Activated CD4-positive, alpha-beta T cell treated with anti-CD3 and anti-CD28 coated beads for 48 hours (primary cell): ENCODE measurements around the gene MTAP.
"Not testable (repeated sequence)": the region's sequence is repeated elsewhere in the genome, so short reads cannot be mapped to it uniquely, and the experiment has no call there.

Experiments used
- DNase-seq: peaks from one replicate; pipeline ENCODE4 v3.0.0-alpha.2; 2020

Gene MTAP

DNA sequence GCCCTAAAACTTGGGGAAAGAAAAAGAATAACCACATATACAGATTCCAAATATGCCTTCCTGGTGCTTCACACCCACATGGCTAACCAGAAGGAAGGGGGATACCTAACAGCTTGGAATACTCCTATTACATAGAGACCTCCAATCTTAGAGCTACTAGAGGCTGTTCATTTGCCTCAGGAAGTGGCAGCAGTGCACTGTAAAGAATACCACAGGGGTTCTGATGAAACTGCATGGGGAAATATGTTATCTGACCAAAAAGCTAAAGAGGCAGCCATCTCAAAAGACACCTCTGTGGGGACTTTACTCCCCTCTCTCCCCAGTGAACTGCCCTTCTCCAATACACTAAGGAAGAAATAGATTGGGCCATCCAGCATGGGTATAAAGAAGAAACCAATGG lies 125.3 kb downstream of the MTAP start:
- no peak for DNase-seq

DNA sequence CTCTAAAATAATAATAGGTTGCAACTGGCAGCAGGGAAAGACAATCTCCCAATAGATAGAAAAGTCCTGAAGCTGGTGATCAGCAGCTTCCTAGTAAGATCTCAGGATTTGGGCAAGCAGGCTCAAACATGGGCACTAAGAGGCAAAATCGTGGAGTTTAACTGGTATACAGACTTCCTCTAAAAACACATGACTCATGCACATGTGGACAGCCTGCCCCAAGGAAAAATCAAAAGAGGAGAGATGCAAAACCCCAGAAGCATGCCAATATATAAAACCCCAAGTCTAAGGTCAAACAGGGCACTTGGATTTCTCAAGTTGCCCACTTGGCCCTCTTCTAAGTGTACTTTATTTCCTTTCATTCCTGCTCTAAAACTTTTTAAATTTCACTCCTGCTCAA lies 129.0 kb downstream of the MTAP start:
- DNase-seq = no peak

DNA sequence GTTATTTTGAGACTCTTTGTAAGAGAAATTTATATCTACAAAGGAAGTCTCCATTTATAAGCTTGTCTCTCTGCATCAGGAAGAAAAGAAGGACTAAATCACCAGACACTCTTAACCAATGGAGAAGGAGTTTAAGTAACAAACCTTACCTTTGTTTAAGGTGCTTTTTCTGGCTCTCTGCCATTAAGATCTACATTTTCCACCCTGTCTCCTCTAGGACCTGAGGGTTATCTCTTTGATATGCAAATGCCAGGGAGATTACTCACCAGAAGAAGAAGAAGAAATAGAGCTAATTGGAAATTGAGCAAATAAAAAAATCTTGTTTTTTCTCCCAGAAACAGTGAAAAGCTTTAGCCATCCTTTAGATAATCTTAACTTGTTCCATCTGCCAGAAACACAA lies 130.8 kb downstream of the MTAP start:
- no peak for DNase-seq

DNA sequence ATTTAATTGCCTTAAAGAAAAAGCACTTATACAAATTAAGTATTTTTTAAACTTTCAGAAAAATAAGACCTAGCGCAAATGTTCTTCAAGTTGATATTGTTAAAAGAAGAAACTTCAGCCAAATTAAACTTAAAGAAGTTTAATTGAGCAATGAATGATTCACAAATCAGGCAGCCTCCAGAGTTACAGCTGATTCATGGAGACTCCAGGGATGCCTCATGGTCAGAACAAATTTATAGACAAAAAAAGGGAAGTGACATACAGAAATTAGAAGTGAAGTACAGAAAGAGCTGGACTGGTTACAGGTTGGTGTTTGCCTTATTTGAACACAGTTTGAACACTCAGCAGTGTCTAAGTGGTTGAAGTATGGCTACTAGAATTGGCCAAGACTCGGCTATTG lies 131.4 kb downstream of the MTAP start:
- no peak for DNase-seq

DNA sequence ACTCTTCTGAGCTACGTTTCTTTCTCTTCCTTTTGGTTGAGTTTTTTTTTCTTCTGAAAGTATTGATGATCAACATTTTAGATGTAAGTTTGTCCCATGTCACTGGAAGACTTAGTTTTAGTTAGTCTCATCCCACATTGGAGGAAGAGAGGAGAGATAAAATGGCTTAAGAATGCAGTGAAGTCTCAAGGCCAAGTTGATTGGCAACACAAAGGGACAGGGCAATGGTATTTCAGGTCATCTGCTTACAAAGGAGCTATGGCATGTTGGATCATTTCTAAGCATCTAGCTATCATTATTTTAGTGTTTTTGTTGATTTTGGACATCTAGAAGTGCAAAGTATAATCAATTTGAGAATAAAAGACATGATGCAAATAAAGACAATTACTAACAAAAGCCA lies 133.2 kb downstream of the MTAP start:
- no peak for DNase-seq

DNA sequence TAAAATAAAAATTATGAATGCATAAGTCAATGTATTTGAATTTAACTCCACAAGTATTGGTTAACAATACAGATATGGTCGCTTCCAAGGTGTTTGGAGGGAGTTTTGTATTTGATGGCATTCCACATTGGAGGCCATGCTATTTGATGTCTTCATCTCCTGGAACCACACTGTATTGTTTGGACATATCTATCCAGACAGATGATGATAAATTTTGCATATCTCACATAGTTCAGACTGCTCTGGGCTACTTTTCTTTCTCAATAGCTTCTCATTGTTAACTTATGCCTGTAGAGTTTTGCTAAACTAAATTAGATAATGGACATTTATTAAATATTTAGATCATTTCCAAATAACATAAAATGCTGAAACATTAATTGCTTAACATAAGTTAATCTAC lies 133.7 kb downstream of the MTAP start:
- no peak for DNase-seq

DNA sequence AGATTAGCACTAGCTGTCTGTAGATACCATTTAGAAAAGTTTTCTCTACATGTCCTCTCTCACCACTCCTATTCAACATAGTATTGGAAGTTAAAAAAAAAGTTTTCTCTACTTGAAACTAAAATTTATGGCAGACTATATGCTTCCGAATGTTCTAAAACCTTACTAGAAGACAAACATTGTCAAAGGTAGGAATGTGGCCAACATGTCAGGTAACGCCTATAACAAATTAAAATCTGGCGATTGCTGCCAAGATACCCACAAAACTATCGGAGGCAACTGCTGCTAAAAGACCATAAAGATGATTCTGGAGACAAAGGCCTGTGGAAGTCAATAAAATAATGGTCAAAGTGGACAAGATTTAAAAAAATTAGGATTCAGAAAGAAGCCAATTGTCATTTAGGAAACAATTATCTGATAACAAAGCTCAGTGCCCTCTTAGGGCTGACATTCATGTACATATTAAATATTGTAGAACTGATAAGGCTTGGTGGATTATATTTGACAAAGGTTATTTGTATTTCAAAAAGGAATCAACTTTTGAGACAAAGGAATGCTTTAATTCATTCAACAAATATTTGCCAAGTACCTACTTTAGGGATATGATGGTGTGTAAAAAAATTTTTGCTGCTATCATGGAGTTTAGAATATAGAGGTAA lies 139.0 kb downstream of the MTAP start:
- no peak for DNase-seq

DNA sequence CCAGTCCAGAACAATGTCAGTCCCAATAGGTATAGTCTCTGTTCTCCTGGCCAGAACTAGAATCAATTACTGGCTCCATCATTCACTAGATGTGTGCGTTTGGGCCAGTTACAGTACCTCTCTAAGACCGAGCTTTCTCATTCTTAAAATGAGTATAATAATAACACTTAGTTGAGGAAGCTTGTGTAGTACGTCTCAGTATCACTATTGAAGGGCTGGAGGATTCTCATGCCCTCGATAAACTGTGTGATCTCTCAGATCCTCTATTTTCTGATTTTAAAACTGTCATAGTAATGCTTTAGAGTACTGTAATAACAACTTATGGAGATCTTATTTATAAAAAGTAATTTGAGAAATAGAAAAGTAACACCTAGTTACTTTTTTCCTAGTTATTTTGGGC lies 141.0 kb downstream of the MTAP start:
- DNase-seq = no peak

DNA sequence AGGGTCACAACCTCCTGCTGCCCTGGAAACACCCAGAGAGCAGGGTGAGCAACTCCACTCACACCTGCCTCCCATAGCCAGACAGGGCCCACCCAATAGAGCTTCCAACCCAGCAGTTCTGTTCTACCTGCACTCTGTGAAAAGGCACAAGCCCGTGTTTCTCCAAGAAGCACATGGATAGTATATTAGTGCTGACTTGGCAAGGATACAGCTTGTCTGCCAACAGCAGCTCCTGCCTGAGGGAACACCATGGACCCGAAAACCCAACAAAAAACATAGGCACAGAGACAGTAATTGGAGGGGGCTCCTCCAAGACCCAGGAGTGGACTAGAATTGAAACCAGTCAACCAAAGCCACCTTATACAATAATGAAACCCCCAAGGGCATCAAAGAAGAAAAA lies 143.2 kb downstream of the MTAP start:
- DNase-seq = no peak

DNA sequence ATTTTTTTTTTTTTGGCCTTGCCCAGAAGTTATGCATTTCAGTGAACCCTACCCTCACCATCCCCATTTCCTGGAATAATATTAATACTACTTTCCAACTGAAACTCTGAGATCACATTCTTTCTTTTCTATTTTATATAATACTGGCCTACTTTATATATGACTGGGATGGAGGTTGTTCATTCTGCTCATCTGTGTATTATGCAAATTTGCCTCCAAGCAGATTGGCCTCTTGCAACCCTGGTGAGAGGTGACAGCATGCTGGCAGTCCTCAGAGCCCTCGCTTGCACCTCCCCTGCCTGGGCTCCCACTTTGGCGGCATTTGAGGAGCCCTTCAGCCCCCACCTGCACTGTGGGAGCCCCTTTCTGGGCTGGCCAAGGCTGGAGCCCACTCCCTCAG lies 156.4 kb downstream of the MTAP start:
- no peak for DNase-seq

DNA sequence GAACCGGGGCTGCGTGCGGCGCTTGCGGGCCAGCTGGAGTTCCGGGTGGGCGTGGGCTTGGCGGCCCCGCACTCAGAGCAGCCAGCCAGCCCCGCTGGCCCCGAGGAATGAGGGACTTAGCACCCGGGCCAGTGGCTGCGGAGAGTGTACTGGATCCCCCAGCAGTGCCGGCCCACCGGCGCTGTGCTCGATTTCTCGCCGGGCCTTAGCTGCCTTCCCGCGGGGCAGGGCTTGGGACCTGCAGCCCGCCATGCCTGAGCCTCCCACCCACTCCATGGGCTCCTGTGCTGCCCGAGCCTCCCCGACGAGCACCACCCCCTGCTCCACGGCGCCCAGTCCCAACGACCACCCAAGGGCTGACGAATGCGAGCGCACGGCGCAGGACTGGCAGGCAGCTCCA lies 156.8 kb downstream of the MTAP start:
- not testable (repeated sequence) for DNase-seq

DNA sequence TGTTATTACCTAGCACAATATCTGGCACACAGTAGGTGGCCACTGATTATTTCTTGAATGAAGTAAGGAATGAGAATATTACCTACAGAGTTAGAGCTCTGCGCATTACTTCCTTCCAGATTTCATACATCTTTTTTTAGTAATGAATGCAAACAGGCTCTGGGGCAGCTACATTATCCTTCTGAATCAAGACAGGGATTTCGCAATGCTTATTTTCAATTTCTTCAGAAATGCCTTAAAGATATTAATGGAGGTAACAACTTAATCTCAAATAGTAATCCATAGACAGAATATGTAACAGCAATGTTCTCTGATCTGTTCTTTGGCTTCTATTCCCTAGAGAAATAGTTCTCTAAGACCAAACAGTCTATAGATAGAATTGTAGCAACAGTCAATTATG lies 159.1 kb downstream of the MTAP start:
- DNase-seq = no peak

DNA sequence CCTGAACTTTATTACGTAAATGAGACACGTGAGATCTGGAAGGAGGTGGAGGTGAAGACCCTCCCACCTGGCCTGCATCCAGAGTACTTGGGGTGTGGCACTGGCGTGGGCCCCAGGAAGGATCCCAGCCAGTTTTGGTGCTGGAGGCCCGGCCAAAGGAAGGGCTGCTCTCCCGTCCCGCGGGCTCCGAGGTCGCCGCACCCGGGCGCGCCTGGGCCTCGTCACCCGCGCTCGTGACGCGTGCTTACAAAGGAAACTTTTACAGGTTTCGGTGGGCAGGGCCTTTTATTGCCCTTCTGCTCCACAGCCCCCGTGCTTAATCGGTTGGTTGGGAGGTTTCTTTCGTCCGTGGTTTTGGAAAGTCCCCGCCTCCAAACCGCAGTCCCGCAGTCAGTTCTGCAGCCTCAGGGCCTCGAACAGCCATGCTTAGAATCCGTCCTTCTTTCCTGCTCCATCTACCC lies 162.5 kb downstream of the MTAP start:
- DNase-seq = peak; percentile 61

DNA sequence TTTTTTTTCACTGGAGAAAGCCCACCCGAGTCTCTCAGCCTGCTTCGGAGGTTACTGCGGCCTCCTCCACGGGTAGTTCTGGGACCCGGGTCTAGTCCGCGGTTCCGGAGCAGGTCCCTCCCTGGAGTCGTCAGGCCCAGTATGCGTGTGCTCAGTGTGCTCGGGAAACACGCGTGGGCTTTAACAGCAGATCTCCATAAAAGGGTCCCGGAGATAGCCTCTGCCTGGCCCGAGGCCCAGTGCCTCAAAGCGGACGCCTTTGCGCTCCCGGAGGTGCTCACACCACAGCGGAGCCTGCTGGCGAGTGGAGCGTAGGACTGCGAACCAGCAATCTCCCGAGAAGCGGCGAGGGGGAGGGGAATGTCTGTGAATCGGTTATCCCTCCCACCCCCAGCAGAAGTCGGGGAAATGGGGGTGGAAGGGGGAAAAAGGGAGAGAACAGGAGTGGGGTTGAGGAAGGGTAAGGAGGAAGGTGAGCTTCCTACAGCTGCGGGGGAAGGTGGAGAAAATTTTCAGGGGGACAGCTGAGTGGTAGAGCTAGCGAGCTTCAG lies 163.0 kb downstream of the MTAP start:
- DNase-seq = peak; percentile 69

DNA sequence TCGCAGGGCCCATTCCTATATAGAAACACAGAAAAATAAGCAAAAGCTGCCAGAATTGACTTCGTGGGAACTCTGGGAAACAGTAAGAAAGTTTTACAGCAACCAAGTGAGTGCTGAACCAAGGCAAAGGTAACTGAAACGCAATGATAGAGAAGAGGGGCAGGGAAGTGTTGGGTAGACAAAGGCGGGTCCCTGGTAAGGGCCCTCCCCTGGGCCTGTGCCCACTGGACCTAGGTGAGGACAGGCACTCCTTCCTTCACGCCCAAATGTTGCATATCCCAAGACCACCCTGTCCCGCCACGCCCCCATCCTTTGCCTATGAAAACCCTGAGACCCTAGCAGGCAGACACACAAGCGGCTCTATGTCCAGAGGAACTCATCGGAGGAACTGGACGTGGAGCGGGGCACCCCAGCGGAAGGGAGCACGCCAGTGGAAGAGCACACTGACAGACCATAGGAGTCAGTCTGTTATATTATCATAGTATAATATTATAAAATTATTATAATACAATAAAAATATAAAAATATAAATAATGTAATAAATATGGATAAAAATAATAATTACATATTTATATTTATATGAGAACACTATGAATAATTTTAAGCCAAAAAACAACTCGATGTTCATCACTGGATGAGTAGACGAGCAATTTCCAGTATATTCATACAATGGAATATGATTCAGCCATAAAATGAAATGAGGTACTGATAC lies 163.9 kb downstream of the MTAP start:
- DNase-seq = no peak

DNA sequence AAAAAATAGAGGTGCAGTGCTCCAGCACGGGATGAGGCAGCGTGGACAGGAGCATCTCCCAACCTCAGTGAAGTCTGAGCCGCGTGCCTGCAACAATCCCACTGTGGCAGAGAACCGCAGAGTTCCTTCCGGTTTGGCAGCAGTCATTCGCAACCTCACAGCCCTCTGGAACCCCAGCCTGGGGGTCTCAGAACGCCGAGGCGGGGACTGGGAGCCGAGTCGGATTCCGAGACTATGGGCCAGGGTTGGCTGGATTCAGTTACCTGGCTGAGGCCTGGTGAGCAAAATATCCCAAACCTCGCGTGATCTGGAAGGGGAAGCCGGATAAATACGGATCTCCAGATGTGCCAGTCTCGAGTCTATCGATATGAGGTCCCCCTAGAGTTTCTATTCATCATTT lies 164.7 kb downstream of the MTAP start:
- no peak for DNase-seq

DNA sequence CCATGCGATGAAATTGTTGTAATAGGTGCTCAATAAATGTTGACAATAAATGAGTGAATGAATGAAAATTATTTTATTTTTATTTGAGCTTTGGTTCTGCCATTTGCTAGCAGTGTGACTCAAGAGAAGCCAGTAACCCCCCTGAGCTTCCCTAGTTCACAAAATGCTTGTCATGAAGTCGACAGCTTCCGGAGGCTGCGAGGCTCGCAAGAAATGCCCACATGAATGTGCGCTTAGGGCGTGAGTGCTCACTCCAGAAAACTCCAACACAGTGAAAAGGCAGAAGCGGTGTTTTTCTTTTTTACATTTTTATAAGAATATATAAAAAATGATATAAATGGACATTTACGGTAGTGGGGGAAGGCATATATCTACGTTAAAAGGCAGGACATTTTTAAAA lies 165.3 kb downstream of the MTAP start:
- no peak for DNase-seq

DNA sequence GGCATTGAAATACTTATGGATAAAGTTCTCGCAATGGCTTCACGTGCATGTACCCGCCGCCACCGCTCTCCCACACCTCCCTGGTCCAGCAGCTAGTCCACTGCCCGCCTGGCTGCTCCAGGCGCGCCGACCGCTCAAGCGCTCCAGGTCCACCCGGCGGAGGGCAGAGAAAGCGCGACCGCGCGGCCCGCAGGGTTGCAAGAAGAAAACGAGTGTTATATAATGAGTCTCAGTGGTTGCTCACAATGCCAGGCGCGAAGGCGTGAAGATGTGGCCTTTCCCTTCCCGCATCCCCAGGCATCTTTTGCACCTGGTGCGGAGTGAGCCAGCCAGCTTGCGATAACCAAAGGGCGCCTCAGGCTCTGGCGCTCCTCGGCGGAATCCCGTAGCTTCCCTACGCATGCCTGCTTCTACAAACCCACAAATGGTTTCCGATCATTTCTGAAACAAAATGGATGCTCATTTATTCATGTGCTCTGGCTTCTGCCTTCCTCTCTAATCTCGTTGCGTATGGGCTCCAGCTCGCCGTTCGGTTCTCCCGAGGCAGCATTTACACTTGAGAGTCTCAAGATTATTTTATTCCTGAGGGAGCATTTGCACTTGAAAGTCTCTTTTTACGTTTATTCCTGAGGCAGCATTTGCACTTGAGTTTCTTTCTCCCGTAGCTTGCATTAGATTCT lies 166.0 kb downstream of the MTAP start:
- peak; percentile 12 for DNase-seq

DNA sequence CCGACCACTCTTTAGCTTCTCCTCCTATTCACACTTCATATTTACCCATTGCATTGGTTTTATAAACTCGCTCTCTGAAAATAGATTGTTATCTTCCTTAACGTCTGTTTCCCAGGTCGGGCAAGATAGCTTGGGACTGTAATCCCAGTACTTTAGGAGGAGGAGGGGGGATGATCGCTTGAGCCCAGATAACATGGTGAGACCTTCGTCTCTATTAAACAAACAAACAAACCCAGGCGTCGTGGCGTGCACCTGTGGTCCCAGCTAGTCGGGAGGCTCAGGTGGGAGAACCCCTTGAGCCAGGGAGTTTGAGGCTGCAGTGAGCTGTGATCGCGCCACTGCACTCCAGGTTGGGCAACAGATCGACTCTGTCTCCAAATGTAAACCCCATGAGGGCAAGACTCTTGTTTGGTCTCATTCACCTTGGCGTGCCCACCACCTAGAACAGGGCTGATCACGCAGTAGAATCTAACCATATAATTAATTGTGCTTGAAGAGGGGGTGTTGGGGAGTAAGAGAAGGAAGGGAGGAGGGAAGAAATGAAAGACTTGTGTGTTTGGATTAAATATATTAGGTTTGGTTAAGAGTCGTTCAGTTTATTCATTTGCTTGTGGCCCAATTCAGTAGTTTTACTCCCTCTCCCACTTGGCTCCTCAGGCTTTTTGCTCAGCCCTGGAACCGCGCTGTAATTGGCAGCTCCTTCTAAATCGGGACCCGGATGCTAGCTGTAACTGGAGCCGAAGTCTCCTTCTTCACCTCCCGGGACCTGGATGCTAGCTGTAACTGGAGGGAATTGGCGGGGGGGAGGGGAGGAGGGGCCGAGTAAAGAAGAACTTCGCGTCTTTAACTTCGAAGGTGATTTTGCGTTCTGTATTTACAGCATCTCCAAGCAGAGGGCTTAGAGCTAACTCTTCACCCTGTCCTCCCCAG lies 166.8 kb downstream of the MTAP start:
- DNase-seq = no peak

DNA sequence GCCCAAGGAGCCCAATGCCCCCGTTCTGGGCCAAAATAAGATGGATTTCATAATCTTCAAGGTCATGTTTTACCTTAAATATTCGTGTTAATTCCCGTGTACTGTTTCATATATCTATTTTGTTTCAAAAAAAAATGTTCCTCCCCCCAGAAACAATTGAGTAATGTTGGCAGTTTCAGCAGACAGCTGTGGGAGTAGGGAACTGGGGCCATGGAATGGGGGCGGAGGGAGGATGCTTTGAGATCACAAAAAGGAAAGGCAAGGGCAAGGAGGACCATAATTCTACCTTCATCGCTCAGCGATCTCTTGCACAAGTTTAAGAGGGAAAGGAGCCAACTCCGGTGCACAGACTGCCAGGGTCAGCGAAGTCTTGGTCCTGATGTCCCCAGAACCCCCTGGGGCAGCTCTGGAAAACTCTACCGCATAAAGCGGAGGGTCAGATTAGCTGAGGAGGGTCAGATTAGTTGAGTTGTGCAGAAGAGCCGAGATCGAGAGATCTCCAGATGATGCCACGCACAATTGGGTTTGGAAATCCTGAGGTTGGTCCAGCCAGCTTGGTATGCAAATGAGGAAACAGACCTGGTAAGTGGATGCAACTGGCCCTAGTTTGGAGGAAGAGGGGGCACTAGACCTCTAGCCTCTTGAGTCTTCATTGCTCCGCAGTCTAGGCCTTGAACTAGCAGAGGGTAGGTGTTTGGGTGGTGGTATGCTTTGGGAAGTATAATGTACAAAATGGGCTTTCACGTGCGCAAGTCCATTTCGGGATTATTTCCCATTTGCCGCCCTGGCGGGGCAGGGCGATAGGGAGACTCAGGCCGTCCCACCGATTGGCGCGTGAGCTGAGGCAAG lies 167.7 kb downstream of the MTAP start:
- DNase-seq = no peak

DNA sequence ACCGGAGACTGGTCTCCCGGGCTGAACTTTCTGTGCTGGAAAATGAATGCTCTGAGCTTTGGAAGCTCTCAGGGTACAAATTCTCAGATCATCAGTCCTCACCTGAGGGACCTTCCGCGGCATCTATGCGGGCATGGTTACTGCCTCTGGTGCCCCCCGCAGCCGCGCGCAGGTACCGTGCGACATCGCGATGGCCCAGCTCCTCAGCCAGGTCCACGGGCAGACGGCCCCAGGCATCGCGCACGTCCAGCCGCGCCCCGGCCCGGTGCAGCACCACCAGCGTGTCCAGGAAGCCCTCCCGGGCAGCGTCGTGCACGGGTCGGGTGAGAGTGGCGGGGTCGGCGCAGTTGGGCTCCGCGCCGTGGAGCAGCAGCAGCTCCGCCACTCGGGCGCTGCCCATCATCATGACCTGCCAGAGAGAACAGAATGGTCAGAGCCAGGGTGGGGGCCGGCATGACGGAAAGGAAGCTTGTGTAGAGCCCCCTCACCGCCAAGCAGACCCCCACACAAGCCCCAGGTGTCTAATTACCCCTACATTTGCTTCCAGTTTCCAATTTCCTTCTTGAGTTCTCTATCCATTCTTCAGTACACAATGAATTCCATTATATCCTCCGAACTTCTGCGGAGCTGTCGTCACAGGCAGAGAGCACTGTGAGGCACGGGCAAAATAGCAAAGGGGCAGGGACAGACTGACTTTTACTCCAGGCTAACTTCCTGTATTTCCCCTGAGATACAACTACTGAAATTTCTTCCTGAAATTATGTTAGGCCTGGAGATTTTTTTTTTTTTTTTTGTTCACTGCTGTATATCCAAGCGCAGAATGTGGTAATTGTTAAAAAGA lies 168.6 kb downstream of the MTAP start:
- no peak for DNase-seq
